HEK293 (cell line): Measurements from ENCODE around the gene YTHDC2.

Experiments
- CTCF ChIP-seq: fragments of 450-650 bp; formaldehyde crosslinking; IDR thresholded peaks from 2 replicates; pipeline ENCODE4 v1.5.1; 2016; ENCODE audit warnings: missing biosample characterization, missing genetic modification characterization
- PBX3 ChIP-seq: sonication (generic); formaldehyde crosslinking; IDR thresholded peaks from 2 replicates; pipeline ENCODE4 v1.8.1; 2022; ENCODE audit warnings: mild to moderate bottlenecking, moderate library complexity, missing genetic modification reagents
- ZFP37 ChIP-seq: fragments of 450-650 bp; formaldehyde crosslinking; IDR thresholded peaks from 2 replicates; pipeline ENCODE4 v1.5.1; 2016; ENCODE audit warnings: missing biosample characterization, missing genetic modification characterization
- ZNF121 ChIP-seq: fragments of 450-650 bp; formaldehyde crosslinking; IDR thresholded peaks from 2 replicates; pipeline ENCODE4 v1.5.1; 2016; ENCODE audit warnings: missing biosample characterization, missing genetic modification characterization
- ZNF133 ChIP-seq: fragments of 450-650 bp; formaldehyde crosslinking; IDR thresholded peaks from 2 replicates; pipeline ENCODE4 v1.5.1; 2016; ENCODE audit warnings: missing biosample characterization, missing genetic modification characterization
- ZNF23 ChIP-seq: fragments of 450-650 bp; formaldehyde crosslinking; IDR thresholded peaks from 2 replicates; pipeline ENCODE4 v1.5.1; 2016; ENCODE audit warnings: missing biosample characterization, missing genetic modification characterization, borderline replicate concordance
- ZNF274 ChIP-seq, 2 experiments: fragments of 200-500 bp in 1 of 2; fragments of 450-650 bp in 1 of 2; sonication (Bioruptor generic) in 1 of 2; formaldehyde crosslinking in 1 of 2; IDR thresholded peaks; 2 replicates each; pipeline versions ENCODE4 v1.5.1 to v1.6.1; 2014 to 2016; ENCODE audit warnings: borderline replicate concordance in 1 of 2, inconsistent platforms in 1 of 2, low read length in 1 of 2, missing biosample characterization in 1 of 2, missing genetic modification characterization in 1 of 2
- ZNF398 ChIP-seq: fragments of 450-650 bp; formaldehyde crosslinking; IDR thresholded peaks from 2 replicates; pipeline ENCODE4 v1.5.1; 2017; ENCODE audit warnings: missing biosample characterization, missing genetic modification characterization
- ZNF521 ChIP-seq: fragments of 450-650 bp; formaldehyde crosslinking; IDR thresholded peaks from 2 replicates; pipeline ENCODE4 v1.5.1; 2017; ENCODE audit warnings: missing biosample characterization, mild to moderate bottlenecking, missing genetic modification characterization

GRCh38 chr5:113562828-113563400 is 49.4 kb downstream of the YTHDC2 start:
- TF ChIP-seq CTCF (tag by site-specific recombination) (no peak), ZNF121 (tag by site-specific recombination) (no peak), ZNF274 (IDR thresholded peaks at IDR 0.05; ENCODE audit: low read length) (no peak), ZNF274 (tag by site-specific recombination; IDR thresholded peaks at IDR 0.05; ENCODE audit: borderline replicate concordance) (no peak), ZNF398 (tag by site-specific recombination) (no peak), ZNF23 (tag by site-specific recombination) (no peak), ZNF133 (no peak), PBX3 (no peak), ZFP37 (tag by site-specific recombination) (no peak), ZNF521 (tag by site-specific recombination) (no peak)
